Activated naive CD8-positive, alpha-beta T cell treated with anti-CD3 and anti-CD28 coated beads, Interleukin-2, amount 50 U/mL, for 24 hours (primary cell): ENCODE data around the gene ATG2B.
"Not testable (repeated sequence)": the region's sequence is repeated elsewhere in the genome, so short reads cannot be mapped to it uniquely, and the experiment has no call there.

ENCODE experiments used
- ATAC-seq: fragments of 150-1000 bp; cut with Tn5 transposase; one replicate; pipeline ENCODE4 v1.10.0; 2021
- DNase-seq: peaks from one replicate; pipeline ENCODE4 v3.0.0; 2021
- H3K27ac Mint-ChIP-seq: one replicate; pipeline ENCODE4 v1.8.0; 2021; ENCODE audit warnings: mild to moderate bottlenecking, mixed read lengths
- H3K27me3 Mint-ChIP-seq: one replicate; pipeline ENCODE4 v1.8.0; 2021; ENCODE audit warnings: mixed read lengths
- H3K36me3 Mint-ChIP-seq: one replicate; pipeline ENCODE4 v1.8.0; 2021; ENCODE audit warnings: low read depth, mixed read lengths
- H3K4me1 Mint-ChIP-seq: one replicate; pipeline ENCODE4 v1.8.0; 2021; ENCODE audit warnings: mixed read lengths
- H3K4me3 Mint-ChIP-seq: one replicate; pipeline ENCODE4 v1.8.0; 2021; ENCODE audit warnings: mild to moderate bottlenecking, moderate library complexity, mixed read lengths
- H3K9me3 Mint-ChIP-seq: one replicate; pipeline ENCODE4 v1.8.0; 2021; ENCODE audit warnings: mixed read lengths

ATG2B gene

GRCh38 chr14:96251656-96252155, 111.4 kb downstream of the ATG2B start:
- H3K4me1 Mint-ChIP-seq: no peaks in the 10 kb centered on the region
- no peak overlapping the region for H3K27ac Mint-ChIP-seq
- H3K27me3 Mint-ChIP-seq: peaks cover 7% of the 10 kb centered on the region

GRCh38 chr14:96250485-96250884, 112.7 kb downstream of the ATG2B start:
- no peak for DNase-seq
- H3K27me3 Mint-ChIP-seq: peaks cover 4% of the 10 kb centered on the region

More at GRCh38 chr14:96251656-96252155, 111.4 kb downstream of the ATG2B start:
- no peak for DNase-seq
- no peaks in the 10 kb centered on the region for H3K36me3 Mint-ChIP-seq
- H3K4me3 Mint-ChIP-seq: no peak overlapping the region
- no peak for ATAC-seq
- H3K9me3 Mint-ChIP-seq: no peaks in the 10 kb centered on the region

GRCh38 chr14:96249029-96249428, 114.1 kb downstream of the ATG2B start:
- H3K4me3 Mint-ChIP-seq: no peak overlapping the region
- DNase-seq (no peak), ATAC-seq (no peak)
- H3K36me3 Mint-ChIP-seq: no peaks in the 10 kb centered on the region
- H3K4me1 Mint-ChIP-seq: no peaks in the 10 kb centered on the region
- peaks cover 6% of the 10 kb centered on the region for H3K27me3 Mint-ChIP-seq
- no peak overlapping the region for H3K27ac Mint-ChIP-seq
- no peaks in the 10 kb centered on the region for H3K9me3 Mint-ChIP-seq

More at GRCh38 chr14:96250485-96250884, 112.7 kb downstream of the ATG2B start:
- no peak overlapping the region for H3K27ac Mint-ChIP-seq
- H3K4me3 Mint-ChIP-seq: no peak overlapping the region
- no peaks in the 10 kb centered on the region for H3K36me3 Mint-ChIP-seq
- H3K4me1 Mint-ChIP-seq: no peaks in the 10 kb centered on the region
- ATAC-seq: no peak
- H3K9me3 Mint-ChIP-seq: no peaks in the 10 kb centered on the region

- ATAC-seq (no peak), DNase-seq (no peak)
- H3K27ac Mint-ChIP-seq: no peak overlapping the region
- H3K4me1 Mint-ChIP-seq: no peaks in the 10 kb centered on the region
- no peaks in the 10 kb centered on the region for H3K9me3 Mint-ChIP-seq
- H3K4me3 Mint-ChIP-seq: no peak overlapping the region
- H3K27me3 Mint-ChIP-seq: peaks cover 6% of the 10 kb centered on the region
- H3K36me3 Mint-ChIP-seq: no peaks in the 10 kb centered on the region
Measured at GRCh38 chr14:96247031-96247430, 116.1 kb downstream of the ATG2B start.

- Mint-ChIP-seq H3K4me1 (no peaks in the 10 kb centered on the region), H3K4me3 (no peak overlapping the region), H3K27ac (no peak overlapping the region), H3K9me3 (no peaks in the 10 kb centered on the region), H3K27me3 (peaks cover 6% of the 10 kb centered on the region), H3K36me3 (no peaks in the 10 kb centered on the region)
- DNase-seq: no peak
- no peak for ATAC-seq
Measured at GRCh38 chr14:96246539-96246847, 116.6 kb downstream of the ATG2B start.

- H3K27ac Mint-ChIP-seq: no peak overlapping the region
- no peak overlapping the region for H3K4me3 Mint-ChIP-seq
- DNase-seq (no peak), ATAC-seq (no peak)
- peaks cover 6% of the 10 kb centered on the region for H3K27me3 Mint-ChIP-seq
- H3K9me3 Mint-ChIP-seq: no peaks in the 10 kb centered on the region
- no peaks in the 10 kb centered on the region for H3K4me1 Mint-ChIP-seq
- no peaks in the 10 kb centered on the region for H3K36me3 Mint-ChIP-seq
Measured at GRCh38 chr14:96245710-96246538, 117.2 kb downstream of the ATG2B start.

GRCh38 chr14:96245074-96245473, 118.1 kb downstream of the ATG2B start:
- not testable (repeated sequence) for H3K27me3 Mint-ChIP-seq, H3K4me3 Mint-ChIP-seq, H3K4me1 Mint-ChIP-seq, H3K9me3 Mint-ChIP-seq, DNase-seq, H3K36me3 Mint-ChIP-seq, ATAC-seq, H3K27ac Mint-ChIP-seq

GRCh38 chr14:96243785-96244184, 119.4 kb downstream of the ATG2B start:
- Mint-ChIP-seq H3K4me3 (no peak overlapping the region), H3K27ac (no peak overlapping the region)

GRCh38 chr14:96242126-96242525, 121.0 kb downstream of the ATG2B start:
- H3K9me3 Mint-ChIP-seq: no peaks in the 10 kb centered on the region
- no peak overlapping the region for H3K27ac Mint-ChIP-seq

More at GRCh38 chr14:96243785-96244184, 119.4 kb downstream of the ATG2B start:
- H3K9me3 Mint-ChIP-seq: no peaks in the 10 kb centered on the region
- H3K36me3 Mint-ChIP-seq: no peaks in the 10 kb centered on the region
- DNase-seq (no peak), ATAC-seq (no peak)
- H3K4me1 Mint-ChIP-seq: no peaks in the 10 kb centered on the region
- peaks cover 6% of the 10 kb centered on the region for H3K27me3 Mint-ChIP-seq

GRCh38 chr14:96240641-96241040, 122.5 kb downstream of the ATG2B start:
- H3K4me1 Mint-ChIP-seq: no peaks in the 10 kb centered on the region
- H3K36me3 Mint-ChIP-seq: no peaks in the 10 kb centered on the region
- H3K4me3 Mint-ChIP-seq: no peak overlapping the region
- peaks cover 2% of the 10 kb centered on the region for H3K27me3 Mint-ChIP-seq
- no peak for ATAC-seq
- H3K27ac Mint-ChIP-seq: no peak overlapping the region
- no peak for DNase-seq
- no peaks in the 10 kb centered on the region for H3K9me3 Mint-ChIP-seq

More at GRCh38 chr14:96242126-96242525, 121.0 kb downstream of the ATG2B start:
- DNase-seq: no peak
- H3K4me3 Mint-ChIP-seq: no peak overlapping the region
- no peaks in the 10 kb centered on the region for H3K36me3 Mint-ChIP-seq
- H3K4me1 Mint-ChIP-seq: no peaks in the 10 kb centered on the region
- peaks cover 6% of the 10 kb centered on the region for H3K27me3 Mint-ChIP-seq
- no peak for ATAC-seq

GRCh38 chr14:96239711-96240141, 123.4 kb downstream of the ATG2B start:
- ATAC-seq (no peak), DNase-seq (no peak)
- Mint-ChIP-seq H3K4me3 (no peak overlapping the region), H3K9me3 (no peaks in the 10 kb centered on the region), H3K36me3 (no peaks in the 10 kb centered on the region), H3K27me3 (peaks cover 1% of the 10 kb centered on the region), H3K27ac (no peak overlapping the region), H3K4me1 (no peaks in the 10 kb centered on the region)

GRCh38 chr14:96238676-96239265, 124.4 kb downstream of the ATG2B start:
- H3K27ac Mint-ChIP-seq: no peak overlapping the region
- no peaks in the 10 kb centered on the region for H3K4me1 Mint-ChIP-seq
- no peak overlapping the region for H3K4me3 Mint-ChIP-seq
- no peak for DNase-seq
- H3K36me3 Mint-ChIP-seq: no peaks in the 10 kb centered on the region
- ATAC-seq: no peak
- no peaks in the 10 kb centered on the region for H3K9me3 Mint-ChIP-seq
- H3K27me3 Mint-ChIP-seq: no peaks in the 10 kb centered on the region

GRCh38 chr14:96237641-96238040, 125.5 kb downstream of the ATG2B start:
- no peaks in the 10 kb centered on the region for H3K27me3 Mint-ChIP-seq
- DNase-seq (no peak), ATAC-seq (no peak)
- no peaks in the 10 kb centered on the region for H3K9me3 Mint-ChIP-seq
- H3K4me1 Mint-ChIP-seq: no peaks in the 10 kb centered on the region
- H3K27ac Mint-ChIP-seq: no peak overlapping the region
- no peak overlapping the region for H3K4me3 Mint-ChIP-seq
- no peaks in the 10 kb centered on the region for H3K36me3 Mint-ChIP-seq

GRCh38 chr14:96235426-96235825, 127.7 kb downstream of the ATG2B start:
- Mint-ChIP-seq H3K9me3 (no peaks in the 10 kb centered on the region), H3K4me1 (no peaks in the 10 kb centered on the region), H3K27me3 (no peaks in the 10 kb centered on the region), H3K4me3 (no peak overlapping the region), H3K36me3 (no peaks in the 10 kb centered on the region), H3K27ac (no peak overlapping the region)
- DNase-seq (no peak), ATAC-seq (no peak)

GRCh38 chr14:96233661-96234060, 129.5 kb downstream of the ATG2B start:
- no peaks in the 10 kb centered on the region for H3K27me3 Mint-ChIP-seq
- no peaks in the 10 kb centered on the region for H3K36me3 Mint-ChIP-seq
- no peak overlapping the region for H3K4me3 Mint-ChIP-seq
- H3K9me3 Mint-ChIP-seq: no peaks in the 10 kb centered on the region
- DNase-seq: no peak
- no peak overlapping the region for H3K27ac Mint-ChIP-seq
- ATAC-seq: no peak
- no peaks in the 10 kb centered on the region for H3K4me1 Mint-ChIP-seq
